GM12864 (cell line): ENCODE results near the gene UROS.

ENCODE experiments used
- DNase-seq: peaks from one replicate; pipeline ENCODE4 v3.0.0-alpha.2; 2011; ENCODE audit warnings: low read depth
- H3K4me3 ChIP-seq: 2 replicates; pipeline ENCODE4 v1.5.1; 2011; ENCODE audit warnings: mild to moderate bottlenecking, low read depth, low read length, control low read depth
- TF ChIP-seq, protein P1 (sequence below): IDR thresholded peaks from 2 replicates; pipeline ENCODE4 v1.5.1; 2011; ENCODE audit warnings: low read depth, mild to moderate bottlenecking, moderate library complexity, low read length, control low read depth, inconsistent platforms; ENCODE audit errors: missing control alignments

The UROS gene

DNA sequence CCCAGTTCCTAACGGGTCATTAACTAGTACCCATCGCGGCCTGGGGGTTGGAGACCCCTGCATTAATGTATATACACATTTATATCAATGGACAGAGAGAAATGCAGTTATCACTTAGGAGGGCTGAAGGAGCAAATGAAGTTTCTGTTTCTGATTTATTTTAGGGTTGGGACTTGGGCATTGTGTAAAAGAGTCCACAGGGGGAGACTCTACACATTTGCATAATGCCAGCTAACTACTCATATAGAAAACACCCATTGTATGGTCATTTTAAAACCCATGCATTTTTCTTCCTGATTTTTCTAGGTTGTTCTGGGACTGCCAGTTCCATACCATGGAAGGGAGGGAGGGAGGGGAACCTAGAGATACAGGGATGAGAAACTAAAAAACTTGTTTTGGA is 23.8 kb upstream of the UROS start:
- DNase-seq = no peak
- no peak overlapping the region for H3K4me3 ChIP-seq
- TF ChIP-seq, protein P1, sequence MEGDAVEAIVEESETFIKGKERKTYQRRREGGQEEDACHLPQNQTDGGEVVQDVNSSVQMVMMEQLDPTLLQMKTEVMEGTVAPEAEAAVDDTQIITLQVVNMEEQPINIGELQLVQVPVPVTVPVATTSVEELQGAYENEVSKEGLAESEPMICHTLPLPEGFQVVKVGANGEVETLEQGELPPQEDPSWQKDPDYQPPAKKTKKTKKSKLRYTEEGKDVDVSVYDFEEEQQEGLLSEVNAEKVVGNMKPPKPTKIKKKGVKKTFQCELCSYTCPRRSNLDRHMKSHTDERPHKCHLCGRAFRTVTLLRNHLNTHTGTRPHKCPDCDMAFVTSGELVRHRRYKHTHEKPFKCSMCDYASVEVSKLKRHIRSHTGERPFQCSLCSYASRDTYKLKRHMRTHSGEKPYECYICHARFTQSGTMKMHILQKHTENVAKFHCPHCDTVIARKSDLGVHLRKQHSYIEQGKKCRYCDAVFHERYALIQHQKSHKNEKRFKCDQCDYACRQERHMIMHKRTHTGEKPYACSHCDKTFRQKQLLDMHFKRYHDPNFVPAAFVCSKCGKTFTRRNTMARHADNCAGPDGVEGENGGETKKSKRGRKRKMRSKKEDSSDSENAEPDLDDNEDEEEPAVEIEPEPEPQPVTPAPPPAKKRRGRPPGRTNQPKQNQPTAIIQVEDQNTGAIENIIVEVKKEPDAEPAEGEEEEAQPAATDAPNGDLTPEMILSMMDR = no peak

DNA sequence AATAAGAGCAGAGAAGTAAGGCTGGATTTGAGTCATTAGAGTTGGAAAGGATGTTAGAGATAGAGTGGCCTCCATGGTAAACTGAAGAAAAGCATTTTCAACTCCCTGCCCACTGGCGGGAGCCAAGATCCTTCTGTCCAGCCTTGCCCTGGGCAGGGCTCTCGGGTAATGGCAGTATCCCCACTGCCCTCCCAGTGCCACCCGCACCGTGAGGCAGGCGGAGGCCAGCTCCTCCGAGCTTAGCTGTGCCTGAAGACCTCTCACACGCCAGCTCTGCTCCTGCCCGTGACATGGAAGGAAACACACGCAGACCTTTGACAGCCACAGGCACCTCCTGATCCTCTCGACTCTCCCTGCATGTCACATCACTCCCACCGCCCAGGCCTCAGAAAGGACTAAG is 22.6 kb upstream of the UROS start:
- H3K4me3 ChIP-seq = no peak overlapping the region
- TF ChIP-seq, protein P1 = no peak
- no peak for DNase-seq

DNA sequence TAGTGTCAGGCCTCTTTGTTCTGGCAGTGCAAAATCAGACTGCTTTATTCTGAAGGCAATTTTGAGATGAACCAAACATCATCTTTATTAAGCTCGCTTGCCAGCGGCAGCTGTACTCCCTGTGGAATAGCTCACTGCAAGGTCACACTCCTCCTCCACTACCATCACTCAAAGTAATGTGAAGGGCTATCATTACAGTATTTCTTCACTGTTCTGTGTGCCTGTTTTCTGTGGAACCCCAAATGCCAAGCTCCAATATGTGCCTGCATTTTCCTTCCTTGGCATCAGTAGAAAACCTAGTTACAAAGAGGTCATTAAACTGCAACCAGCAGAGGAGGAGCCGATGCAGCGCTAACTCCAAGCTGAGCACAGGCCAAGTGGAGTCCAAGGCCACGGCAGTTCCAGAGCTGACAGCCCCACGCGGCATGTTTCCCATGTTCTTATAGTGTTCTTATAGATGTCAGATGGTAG is 21.7 kb upstream of the UROS start:
- H3K4me3 ChIP-seq = no peak overlapping the region
- TF ChIP-seq, protein P1 = no peak
- DNase-seq = no peak

DNA sequence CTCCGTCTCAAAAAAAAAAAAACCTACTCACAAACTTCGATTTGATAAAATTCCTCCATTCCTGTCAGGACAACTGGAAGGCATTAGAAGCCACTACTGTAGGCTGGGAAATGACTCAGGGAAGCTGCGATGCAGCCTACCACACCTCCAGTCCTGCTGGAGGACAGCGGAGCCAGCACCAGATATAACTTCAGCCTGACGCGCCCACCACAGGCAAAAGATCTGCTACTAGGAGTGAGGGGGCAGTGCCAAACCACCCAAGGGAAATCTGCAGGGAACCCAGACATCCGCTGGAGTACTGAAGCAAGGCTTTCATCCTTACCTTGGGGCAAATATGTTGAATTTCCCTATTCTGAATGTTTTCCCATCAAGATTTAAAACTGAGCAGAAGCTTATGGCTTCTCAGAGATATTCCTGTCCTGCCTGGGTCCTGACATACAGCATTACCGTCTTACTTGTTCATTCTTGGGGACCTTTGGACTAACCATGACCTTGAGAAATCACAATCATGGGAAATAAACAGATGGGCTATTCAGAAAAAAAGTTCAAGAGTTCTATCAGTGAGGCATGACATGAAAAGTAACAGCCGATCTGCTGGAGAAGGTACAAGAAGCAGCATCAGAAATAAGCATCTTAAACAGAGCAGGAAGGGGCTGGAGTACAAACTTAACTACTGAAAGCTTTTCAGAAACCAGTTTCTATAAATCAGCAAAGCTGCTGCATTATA is 20.7 kb upstream of the UROS start:
- TF ChIP-seq, protein P1 = no peak
- DNase-seq = no peak
- H3K4me3 ChIP-seq = no peak overlapping the region

- DNase-seq = no peak
- H3K4me3 ChIP-seq = no peak overlapping the region
These were observed 17.9 kb upstream of the UROS start for GRCh38 chr10:125840955-125841354.

DNA sequence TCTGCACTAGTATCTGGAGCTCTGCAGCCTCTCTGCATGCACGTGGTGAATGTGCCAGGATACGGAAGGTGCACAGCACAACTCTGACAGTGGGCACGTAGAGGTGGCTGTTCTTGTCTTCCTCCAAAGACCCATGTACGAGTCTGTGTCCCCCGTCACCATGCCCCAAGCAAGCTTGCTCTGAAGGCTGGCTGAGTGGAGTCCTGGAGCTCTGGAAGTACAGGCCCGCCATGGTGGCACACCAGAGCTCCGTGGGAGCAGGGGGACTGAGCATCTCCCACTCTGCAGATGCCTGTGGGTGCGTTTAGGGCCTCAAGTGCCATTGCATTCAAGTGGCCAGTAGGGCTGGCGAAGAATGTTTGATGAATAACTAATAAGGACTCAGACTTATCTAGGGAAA is 17.3 kb upstream of the UROS start:
- DNase-seq = no peak
- TF ChIP-seq, protein P1 = no peak
- no peak overlapping the region for H3K4me3 ChIP-seq

More at GRCh38 chr10:125840955-125841354, 17.9 kb upstream of the UROS start:
- TF ChIP-seq, protein P1 = no peak
